Measurements from ENCODE around the gene KCNIP2. TPM values are rescaled to one million over a fixed set of nuclear protein-coding genes. Genes with fewer than 3 reads are reported as not detected.

KCNIP2 gene
- total RNA-seq, 1 experiment from 2014 or later, result 3.0 TPM

DNA sequence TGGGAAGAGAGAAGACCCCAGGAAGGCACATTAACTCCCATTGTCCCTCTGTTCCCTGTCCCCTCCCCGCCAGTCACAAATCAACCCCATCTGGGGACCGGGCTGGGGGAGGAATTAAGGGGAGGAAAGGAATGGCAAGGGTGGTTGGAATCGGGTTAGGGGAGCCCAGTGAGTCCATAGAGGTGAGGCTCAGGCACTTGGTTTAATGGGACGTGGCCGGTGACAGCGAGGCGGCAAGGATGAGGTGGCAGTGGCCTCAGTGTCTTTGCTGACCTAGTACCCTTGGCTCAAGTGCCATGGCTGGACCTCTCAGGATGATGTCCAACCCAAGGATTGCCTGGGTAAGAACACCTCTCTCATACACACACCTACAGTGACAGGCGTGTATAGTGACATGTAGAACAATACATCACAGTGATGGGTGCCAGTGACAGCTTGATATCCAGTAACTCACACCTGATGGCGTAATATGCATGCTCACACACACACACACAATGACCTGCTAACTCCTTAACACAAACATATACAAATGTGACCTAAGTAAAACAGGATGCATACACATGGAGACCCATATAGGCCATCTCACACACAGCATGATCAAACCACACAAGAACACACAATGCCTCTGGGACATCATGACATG lies 12.3 kb downstream of the KCNIP2 start:
- Histone ChIP-seq H3K56ac (ENCODE audit: insufficient read length, low read depth, low read length) (no peak overlapping the region), H3K9ac (ENCODE audit: extremely low read depth, insufficient read length, low read length) (peak overlapping the region; percentile 15), H3K27ac (ENCODE audit: insufficient read length, low read depth, low read length) (no peak overlapping the region), H3K18ac (ENCODE audit: insufficient read length, low read depth, low read length) (no peak overlapping the region), H4K91ac (ENCODE audit: insufficient read length, low read depth, low read length) (no peak overlapping the region), H3K23me2 (ENCODE audit: insufficient read length, low read depth, low read length, poor library complexity, severe bottlenecking) (peaks cover 19% of the 10 kb centered on the region), H2AK5ac (ENCODE audit: insufficient read length, low read length) (no peak overlapping the region), H4K8ac (replicated peaks; ENCODE audit: insufficient read length, low read depth, low read length) (no peak overlapping the region), H2BK15ac (ENCODE audit: low read depth, low read length) (no peak overlapping the region), H3K27me3 (ENCODE audit: insufficient read depth, low read length) (no peaks in the 10 kb centered on the region), H2BK12ac (ENCODE audit: insufficient read length, low read depth, low read length) (no peak overlapping the region), H3K79me2 (ENCODE audit: insufficient read depth, low read length) (no peaks in the 10 kb centered on the region), H3T11ph (ENCODE audit: low read length) (no peak overlapping the region), H2AFZ (ENCODE audit: low read length) (no peak overlapping the region), H3K79me1 (ENCODE audit: insufficient read depth, low read depth, low read length, poor library complexity, severe bottlenecking) (no peaks in the 10 kb centered on the region), H4K5ac (ENCODE audit: insufficient read length, low read depth, low read length) (no peak overlapping the region), H3K4ac (ENCODE audit: low read depth, low read length) (no peak overlapping the region), H3K9me3 (ENCODE audit: control insufficient read depth, low read depth, low read length) (no peaks in the 10 kb centered on the region), H2BK20ac (ENCODE audit: low read depth, low read length, poor library complexity, severe bottlenecking) (no peak overlapping the region), H3K14ac (ENCODE audit: insufficient read depth, low read length) (no peak overlapping the region), H4K20me1 (ENCODE audit: control insufficient read depth, insufficient read depth, insufficient read length) (peaks cover 3% of the 10 kb centered on the region), H3K4me1 (ENCODE audit: insufficient read depth, low read length) (peaks cover 6% of the 10 kb centered on the region; the same call in 1 of the 2 replicates), H2BK120ac (ENCODE audit: low read depth, low read length, poor library complexity, severe bottlenecking) (no peak overlapping the region), H3K4me2 (ENCODE audit: insufficient read depth, insufficient read length, low read length) (peak overlapping the region; percentile 94), H2BK5ac (ENCODE audit: insufficient read length, low read length) (no peak overlapping the region), H3K23ac (ENCODE audit: insufficient read length, low read depth, low read length) (no peak overlapping the region)
- H3K9me3 Mint-ChIP-seq, result no peaks in the 10 kb centered on the region
- peak overlapping the region in 1 of 3 experiments; percentile 57; a peak in 3 of 7 replicates for H3K27ac Mint-ChIP-seq
- peaks cover 18 to 36% of the 10 kb centered on the region in 2 experiments for H3K4me1 Mint-ChIP-seq
- no CpG with 5 or more reads among the region's 9 CpGs for WGBS (ENCODE audit: extremely low coverage, insufficient read length, low lambda C conversion rate)
- peaks cover 3 to 9% (median 6%) of the 10 kb centered on the region in 3 experiments; a peak in 6 of 7 replicates for H3K36me3 Mint-ChIP-seq (ENCODE audit: insufficient read depth in 1 of 3, low read depth in 3 of 3)
- TF ChIP-seq, protein P1, sequence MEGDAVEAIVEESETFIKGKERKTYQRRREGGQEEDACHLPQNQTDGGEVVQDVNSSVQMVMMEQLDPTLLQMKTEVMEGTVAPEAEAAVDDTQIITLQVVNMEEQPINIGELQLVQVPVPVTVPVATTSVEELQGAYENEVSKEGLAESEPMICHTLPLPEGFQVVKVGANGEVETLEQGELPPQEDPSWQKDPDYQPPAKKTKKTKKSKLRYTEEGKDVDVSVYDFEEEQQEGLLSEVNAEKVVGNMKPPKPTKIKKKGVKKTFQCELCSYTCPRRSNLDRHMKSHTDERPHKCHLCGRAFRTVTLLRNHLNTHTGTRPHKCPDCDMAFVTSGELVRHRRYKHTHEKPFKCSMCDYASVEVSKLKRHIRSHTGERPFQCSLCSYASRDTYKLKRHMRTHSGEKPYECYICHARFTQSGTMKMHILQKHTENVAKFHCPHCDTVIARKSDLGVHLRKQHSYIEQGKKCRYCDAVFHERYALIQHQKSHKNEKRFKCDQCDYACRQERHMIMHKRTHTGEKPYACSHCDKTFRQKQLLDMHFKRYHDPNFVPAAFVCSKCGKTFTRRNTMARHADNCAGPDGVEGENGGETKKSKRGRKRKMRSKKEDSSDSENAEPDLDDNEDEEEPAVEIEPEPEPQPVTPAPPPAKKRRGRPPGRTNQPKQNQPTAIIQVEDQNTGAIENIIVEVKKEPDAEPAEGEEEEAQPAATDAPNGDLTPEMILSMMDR (conservative IDR thresholded peaks at IDR 0.05), result no peak
- H3K27me3 Mint-ChIP-seq (ENCODE audit: low read depth), result peaks cover 10% of the 10 kb centered on the region
- DNase-seq, result no peak
- H3K4me3 Mint-ChIP-seq, result peak overlapping the region; percentile 64 to 85

Measured in H9 (cell line).